GM12872 (cell line): ENCODE results near the gene TPX2.

Source experiments
- CTCF ChIP-seq: IDR thresholded peaks from 3 replicates; pipeline ENCODE4 v1.5.1; 2011; ENCODE audit warnings: low read depth, mild to moderate bottlenecking, low read length, moderate library complexity; ENCODE audit not compliant: insufficient read depth

The TPX2 gene

GRCh38 chr20:31843288-31843687 is 104.2 kb downstream of the TPX2 start:
- TF ChIP-seq CTCF, result no peak

- TF ChIP-seq CTCF, result no peak
Measured at GRCh38 chr20:31843881-31844280, 104.8 kb downstream of the TPX2 start.

- no peak for TF ChIP-seq CTCF
Measured at GRCh38 chr20:31844737-31845299, 105.7 kb downstream of the TPX2 start.

GRCh38 chr20:31845300-31845863 is 106.3 kb downstream of the TPX2 start, which contains the start of gene FOXS1:
FOXS1 (minus strand) TSS chr20:31845604; CDS start chr20:31845542, 62 bp downstream.
- TF ChIP-seq CTCF, result no peak

- TF ChIP-seq CTCF, result no peak
Measured at GRCh38 chr20:31846793-31847138, 107.7 kb downstream of the TPX2 start.

GRCh38 chr20:31848088-31848999 is 109.3 kb downstream of the TPX2 start:
- TF ChIP-seq CTCF, result no peak

- no peak for TF ChIP-seq CTCF
Measured at GRCh38 chr20:31849306-31849930, 110.3 kb downstream of the TPX2 start.
